Liver (tissue), 9 donors: ENCODE measurements around the gene CLIP1. TPM values are rescaled to one million over a fixed set of nuclear protein-coding genes. Genes with fewer than 3 reads are reported as not detected.

Experiments used
- DNase-seq: peaks from one replicate; pipeline ENCODE4 v3.0.0-alpha.2; 2017; ENCODE audit warnings: low spot score
- H3K27ac ChIP-seq, 2 donors: one replicate each; pipeline ENCODE4 v1.7.0; 2013; ENCODE audit warnings: inconsistent platforms in 2 of 2, low read length in 2 of 2, control low read depth in 1 of 2, low read depth in 1 of 2, mild to moderate bottlenecking in 1 of 2
- H3K27me3 ChIP-seq, 4 donors: one replicate each; pipeline versions ENCODE4 v1.6.1 to v1.7.0; 2013; ENCODE audit warnings: low read length in 3 of 4, inconsistent platforms in 1 of 4, mild to moderate bottlenecking in 1 of 4, moderate library complexity in 1 of 4; ENCODE audit not compliant: control insufficient read depth in 4 of 4, insufficient read depth in 4 of 4
- H3K36me3 ChIP-seq, 4 donors: one replicate each; pipeline versions ENCODE4 v1.6.1 to v1.7.0; 2013; ENCODE audit warnings: low read length in 3 of 4, mild to moderate bottlenecking in 3 of 4, low read depth in 1 of 4, moderate library complexity in 1 of 4; ENCODE audit not compliant: control insufficient read depth in 4 of 4, insufficient read depth in 3 of 4
- H3K4me1 ChIP-seq, 4 donors: one replicate each; pipeline versions ENCODE4 v1.6.1 to v1.7.0; 2013; ENCODE audit warnings: low read length in 3 of 4, mild to moderate bottlenecking in 3 of 4, moderate library complexity in 1 of 4; ENCODE audit not compliant: control insufficient read depth in 4 of 4, insufficient read depth in 4 of 4
- H3K4me3 ChIP-seq, 3 donors: one replicate each; pipeline versions ENCODE4 v1.6.1 to v1.7.0; 2013; ENCODE audit warnings: low read length in 3 of 3, control low read depth in 1 of 3, low read depth in 1 of 3, mild to moderate bottlenecking in 1 of 3
- H3K9ac ChIP-seq, 2 donors: one replicate each; pipeline ENCODE4 v1.7.0; 2013; ENCODE audit warnings: low read length in 2 of 2, mild to moderate bottlenecking in 2 of 2, moderate library complexity in 2 of 2, control low read depth in 1 of 2, low read depth in 1 of 2
- H3K9me3 ChIP-seq, 4 donors: one replicate each; pipeline versions ENCODE4 v1.6.1 to v1.7.0; 2013; ENCODE audit warnings: low read length in 3 of 4; ENCODE audit not compliant: control insufficient read depth in 4 of 4
- ATF3 ChIP-seq: IDR thresholded peaks from 2 replicates; pipeline ENCODE4 v1.6.1; 2016; ENCODE audit warnings: antibody characterized with exemption
- EGR1 ChIP-seq, 2 donors: IDR thresholded peaks; 2 replicates each; pipeline ENCODE4 v1.6.1; 2016 to 2018; ENCODE audit warnings: antibody characterized with exemption in 2 of 2, low read depth in 2 of 2
- FOXA1 ChIP-seq: IDR thresholded peaks from 2 replicates; pipeline ENCODE4 v1.6.1; 2016; ENCODE audit warnings: antibody characterized with exemption
- FOXA2 ChIP-seq: IDR thresholded peaks from 2 replicates; pipeline ENCODE4 v1.6.1; 2016; ENCODE audit warnings: antibody characterized with exemption
- GABPA ChIP-seq, 2 donors: IDR thresholded peaks in 1 of 2; conservative IDR thresholded peaks in 1 of 2; 2 replicates each; pipeline ENCODE4 v1.6.1; 2016; ENCODE audit warnings: antibody characterized with exemption in 2 of 2, mild to moderate bottlenecking in 1 of 2, moderate library complexity in 1 of 2
- HNF4A ChIP-seq, 2 donors: conservative IDR thresholded peaks; 2 replicates each; pipeline ENCODE4 v1.6.1; 2016; ENCODE audit warnings: antibody characterized with exemption in 2 of 2, mild to moderate bottlenecking in 2 of 2
- HNF4G ChIP-seq: IDR thresholded peaks from 2 replicates; pipeline ENCODE4 v1.6.1; 2016; ENCODE audit warnings: antibody characterized with exemption
- JUND ChIP-seq, 2 donors: IDR thresholded peaks; 2 replicates each; pipeline ENCODE4 v1.6.1; 2016; ENCODE audit warnings: antibody characterized with exemption in 2 of 2
- NR2F2 ChIP-seq: IDR thresholded peaks from 2 replicates; pipeline ENCODE4 v1.6.1; 2016; ENCODE audit warnings: antibody characterized with exemption
- RAD21 ChIP-seq, 2 donors: IDR thresholded peaks; 2 replicates each; pipeline ENCODE4 v1.6.1; 2016; ENCODE audit warnings: antibody characterized with exemption in 2 of 2, mild to moderate bottlenecking in 2 of 2
- REST ChIP-seq: IDR thresholded peaks from 2 replicates; pipeline ENCODE4 v1.6.1; 2016; ENCODE audit warnings: antibody characterized with exemption, mild to moderate bottlenecking
- RXRA ChIP-seq, 2 donors: IDR thresholded peaks; 2 replicates each; pipeline ENCODE4 v1.6.1; 2017 to 2018; ENCODE audit warnings: antibody characterized with exemption in 2 of 2, mild to moderate bottlenecking in 1 of 2
- SP1 ChIP-seq: IDR thresholded peaks from 2 replicates; pipeline ENCODE4 v1.6.1; 2018; ENCODE audit warnings: antibody characterized with exemption, mild to moderate bottlenecking
- TAF1 ChIP-seq: conservative IDR thresholded peaks from 2 replicates; pipeline ENCODE4 v1.6.1; 2016; ENCODE audit warnings: antibody characterized with exemption, mild to moderate bottlenecking
- YY1 ChIP-seq: IDR thresholded peaks from 2 replicates; pipeline ENCODE4 v1.6.1; 2016; ENCODE audit warnings: antibody characterized with exemption, mild to moderate bottlenecking
- WGBS: extraction: QIAGEN DNeasy Blood & Tissue Kit; methylation state at CpG from one replicate; pipeline ENCODE4 v1.1.7; 2013; 5-methylcytosine and 5-hydroxymethylcytosine counted together
- polyA plus RNA-seq, 2 donors: library from polyadenylated mRNA; stranded (reverse) in 1 of 2; unstranded in 1 of 2; fragments of 200-250 nt in 1 of 2; fragments of >200 nt in 1 of 2; fragmentation: Nextera tagmentation in 1 of 2; extraction: Ambion mirVana in 1 of 2; gene quantifications; one replicate each; pipeline versions ENCODE4 v1.2.1 to v1.2.3, GENCODE V29; 2013 to 2015
- total RNA-seq, 2 donors: library from RNA; depleted of rRNA; stranded (reverse); fragments of >200 nt; gene quantifications; one replicate each; pipeline ENCODE4 v1.2.3, GENCODE V29; 2014
- TF ChIP-seq, protein P1 (sequence below): IDR thresholded peaks from 2 replicates; pipeline ENCODE4 v1.6.1; 2016; ENCODE audit warnings: antibody characterized with exemption
- TF ChIP-seq, protein P2 (sequence below): fragments of 150-350 bp; IDR thresholded peaks from 2 replicates; pipeline ENCODE4 v1.5.1; 2017; ENCODE audit warnings: improper control_type of control experiment, low read depth, low read length; ENCODE audit not compliant: missing input control
- TF ChIP-seq, protein P3 (sequence below): IDR thresholded peaks from 2 replicates; pipeline ENCODE4 v1.6.1; 2016; ENCODE audit warnings: antibody characterized with exemption
- donor health status: healthy.
- donor health status: healthy.
- donor health status: healthy.
- donor health status: healthy.
- donor health status: healthy.

CLIP1 gene
- total and polyA plus RNA-seq, 4 donors = 13.0 to 41.9 (median 26.0) TPM

DNA sequence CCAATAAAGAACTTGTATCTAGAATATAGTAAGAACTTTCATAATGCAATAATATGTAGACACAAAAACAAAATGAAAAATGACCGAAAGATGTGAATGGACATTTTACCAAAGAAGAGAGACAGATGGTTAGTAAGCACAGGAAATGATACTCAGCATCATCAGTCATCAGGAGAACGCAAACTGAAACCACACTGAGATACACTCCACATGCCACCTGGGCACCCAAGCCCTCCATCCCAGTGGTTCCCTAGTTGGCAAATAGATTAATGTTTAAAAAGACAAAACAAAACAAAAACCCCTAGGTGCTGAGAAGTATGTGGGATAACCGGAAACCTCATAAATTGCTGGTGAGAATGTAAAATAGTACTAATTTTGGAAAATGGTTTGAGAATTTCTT lies 129.4 kb downstream of the CLIP1 start:
- no peaks in the 10 kb centered on the region for H3K4me1 ChIP-seq
- no peak overlapping the region for H3K9ac ChIP-seq
- TF ChIP-seq HNF4A (conservative IDR thresholded peaks at IDR 0.05) (no peak), ATF3 (no peak), FOXA1 (no peak), RAD21 (IDR thresholded peaks at IDR 0.05) (no peak), SP1 (no peak), HNF4G (no peak), RXRA (IDR thresholded peaks at IDR 0.05) (no peak), FOXA2 (no peak), REST (no peak), NR2F2 (no peak), TAF1 (no peak), YY1 (no peak), JUND (IDR thresholded peaks at IDR 0.05) (no peak), GABPA (IDR thresholded peaks at IDR 0.05 in 1 of 2, conservative IDR thresholded peaks at IDR 0.05 in 1 of 2) (no peak), EGR1 (IDR thresholded peaks at IDR 0.05; ENCODE audit: low read depth in 2 of 2) (no peak)
- TF ChIP-seq, protein P1, sequence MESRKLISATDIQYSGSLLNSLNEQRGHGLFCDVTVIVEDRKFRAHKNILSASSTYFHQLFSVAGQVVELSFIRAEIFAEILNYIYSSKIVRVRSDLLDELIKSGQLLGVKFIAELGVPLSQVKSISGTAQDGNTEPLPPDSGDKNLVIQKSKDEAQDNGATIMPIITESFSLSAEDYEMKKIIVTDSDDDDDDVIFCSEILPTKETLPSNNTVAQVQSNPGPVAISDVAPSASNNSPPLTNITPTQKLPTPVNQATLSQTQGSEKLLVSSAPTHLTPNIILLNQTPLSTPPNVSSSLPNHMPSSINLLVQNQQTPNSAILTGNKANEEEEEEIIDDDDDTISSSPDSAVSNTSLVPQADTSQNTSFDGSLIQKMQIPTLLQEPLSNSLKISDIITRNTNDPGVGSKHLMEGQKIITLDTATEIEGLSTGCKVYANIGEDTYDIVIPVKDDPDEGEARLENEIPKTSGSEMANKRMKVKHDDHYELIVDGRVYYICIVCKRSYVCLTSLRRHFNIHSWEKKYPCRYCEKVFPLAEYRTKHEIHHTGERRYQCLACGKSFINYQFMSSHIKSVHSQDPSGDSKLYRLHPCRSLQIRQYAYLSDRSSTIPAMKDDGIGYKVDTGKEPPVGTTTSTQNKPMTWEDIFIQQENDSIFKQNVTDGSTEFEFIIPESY = no peak
- TF ChIP-seq, protein P2, sequence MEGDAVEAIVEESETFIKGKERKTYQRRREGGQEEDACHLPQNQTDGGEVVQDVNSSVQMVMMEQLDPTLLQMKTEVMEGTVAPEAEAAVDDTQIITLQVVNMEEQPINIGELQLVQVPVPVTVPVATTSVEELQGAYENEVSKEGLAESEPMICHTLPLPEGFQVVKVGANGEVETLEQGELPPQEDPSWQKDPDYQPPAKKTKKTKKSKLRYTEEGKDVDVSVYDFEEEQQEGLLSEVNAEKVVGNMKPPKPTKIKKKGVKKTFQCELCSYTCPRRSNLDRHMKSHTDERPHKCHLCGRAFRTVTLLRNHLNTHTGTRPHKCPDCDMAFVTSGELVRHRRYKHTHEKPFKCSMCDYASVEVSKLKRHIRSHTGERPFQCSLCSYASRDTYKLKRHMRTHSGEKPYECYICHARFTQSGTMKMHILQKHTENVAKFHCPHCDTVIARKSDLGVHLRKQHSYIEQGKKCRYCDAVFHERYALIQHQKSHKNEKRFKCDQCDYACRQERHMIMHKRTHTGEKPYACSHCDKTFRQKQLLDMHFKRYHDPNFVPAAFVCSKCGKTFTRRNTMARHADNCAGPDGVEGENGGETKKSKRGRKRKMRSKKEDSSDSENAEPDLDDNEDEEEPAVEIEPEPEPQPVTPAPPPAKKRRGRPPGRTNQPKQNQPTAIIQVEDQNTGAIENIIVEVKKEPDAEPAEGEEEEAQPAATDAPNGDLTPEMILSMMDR = no peak
- TF ChIP-seq, protein P3, sequence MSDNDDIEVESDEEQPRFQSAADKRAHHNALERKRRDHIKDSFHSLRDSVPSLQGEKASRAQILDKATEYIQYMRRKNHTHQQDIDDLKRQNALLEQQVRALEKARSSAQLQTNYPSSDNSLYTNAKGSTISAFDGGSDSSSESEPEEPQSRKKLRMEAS = no peak
- no peak for DNase-seq
- no peaks in the 10 kb centered on the region for H3K9me3 ChIP-seq
- no peak overlapping the region for H3K27ac ChIP-seq
- H3K36me3 ChIP-seq = peaks cover 5 to 36% (median 24%) of the 10 kb centered on the region in 4 donors
- 95% methylated on average over 3 of the region's 3 CpGs for WGBS
- no peak overlapping the region for H3K4me3 ChIP-seq
- H3K27me3 ChIP-seq = no peaks in the 10 kb centered on the region

GRCh38 chr12:122291431-122291830 lies 131.0 kb downstream of the CLIP1 start:
- no peak overlapping the region for H3K27ac ChIP-seq
- no peak overlapping the region for H3K4me3 ChIP-seq
- H3K36me3 ChIP-seq = peaks cover 4 to 30% (median 18%) of the 10 kb centered on the region in 4 donors
- DNase-seq = no peak
- no peak for TF ChIP-seq SP1
- TF ChIP-seq HNF4A (conservative IDR thresholded peaks at IDR 0.05) = no peak
- TF ChIP-seq GABPA (IDR thresholded peaks at IDR 0.05 in 1 of 2, conservative IDR thresholded peaks at IDR 0.05 in 1 of 2) = no peak
- no peak for TF ChIP-seq ATF3
- H3K27me3 ChIP-seq = no peaks in the 10 kb centered on the region
- WGBS = 97% methylated on average over 8 of the region's 8 CpGs
- no peak overlapping the region for H3K9ac ChIP-seq
- H3K9me3 ChIP-seq = no peaks in the 10 kb centered on the region
- H3K4me1 ChIP-seq = no peaks in the 10 kb centered on the region
